ENCODE results near the gene FBXW2. TPM values are rescaled to one million over a fixed set of nuclear protein-coding genes. Genes with fewer than 3 reads are reported as not detected.

The FBXW2 gene
- total and polyA plus RNA-seq, 12 donors, result 9.2 to 86.8 (median 48.0) TPM

DNA sequence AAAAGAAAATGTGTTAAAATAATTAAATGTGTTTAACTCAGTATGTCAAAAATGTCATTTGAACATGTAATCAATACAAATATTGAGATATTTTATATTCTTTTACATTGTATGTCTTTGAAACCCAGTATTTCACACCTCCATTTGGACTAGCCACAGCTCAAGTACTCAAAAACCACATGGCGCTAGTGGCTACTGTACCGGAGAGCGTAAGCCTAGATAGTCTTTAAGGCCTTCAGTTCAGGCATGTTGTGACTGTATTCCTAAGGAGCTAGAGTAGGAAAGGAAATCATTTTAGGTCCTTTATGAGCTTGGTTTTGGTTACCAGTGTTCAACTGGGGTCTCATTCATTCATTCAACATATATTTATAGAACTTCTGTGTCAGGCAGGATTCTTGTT lies 12.8 kb downstream of the FBXW2 start:
- no peak overlapping the region for H3K4me3 ChIP-seq
- no peak for TF ChIP-seq POLR2A (IDR thresholded peaks at IDR 0.05)
- TF ChIP-seq, protein P1, sequence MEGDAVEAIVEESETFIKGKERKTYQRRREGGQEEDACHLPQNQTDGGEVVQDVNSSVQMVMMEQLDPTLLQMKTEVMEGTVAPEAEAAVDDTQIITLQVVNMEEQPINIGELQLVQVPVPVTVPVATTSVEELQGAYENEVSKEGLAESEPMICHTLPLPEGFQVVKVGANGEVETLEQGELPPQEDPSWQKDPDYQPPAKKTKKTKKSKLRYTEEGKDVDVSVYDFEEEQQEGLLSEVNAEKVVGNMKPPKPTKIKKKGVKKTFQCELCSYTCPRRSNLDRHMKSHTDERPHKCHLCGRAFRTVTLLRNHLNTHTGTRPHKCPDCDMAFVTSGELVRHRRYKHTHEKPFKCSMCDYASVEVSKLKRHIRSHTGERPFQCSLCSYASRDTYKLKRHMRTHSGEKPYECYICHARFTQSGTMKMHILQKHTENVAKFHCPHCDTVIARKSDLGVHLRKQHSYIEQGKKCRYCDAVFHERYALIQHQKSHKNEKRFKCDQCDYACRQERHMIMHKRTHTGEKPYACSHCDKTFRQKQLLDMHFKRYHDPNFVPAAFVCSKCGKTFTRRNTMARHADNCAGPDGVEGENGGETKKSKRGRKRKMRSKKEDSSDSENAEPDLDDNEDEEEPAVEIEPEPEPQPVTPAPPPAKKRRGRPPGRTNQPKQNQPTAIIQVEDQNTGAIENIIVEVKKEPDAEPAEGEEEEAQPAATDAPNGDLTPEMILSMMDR (IDR thresholded peaks at IDR 0.05), result no peak
- intact Hi-C loops (cut with DNase I), result no loop called here
- no peaks in the 10 kb centered on the region for H3K27me3 ChIP-seq
- WGBS, 4 donors, result 92 to 98% (median 98%) methylated on average over 3 of the region's 3 CpGs
- H3K4me1 ChIP-seq (replicated peaks in 1 of 2), result peaks cover 8 to 17% of the 10 kb centered on the region in 2 donors
- no peaks in the 10 kb centered on the region for H3K9me3 ChIP-seq (replicated peaks in 1 of 3)
- peaks cover 0 to 29% of the 10 kb centered on the region in 2 donors for H3K36me3 ChIP-seq (replicated peaks in 1 of 2)
- no peak overlapping the region for H3K27ac ChIP-seq
- DNase-seq, result no peak

DNA sequence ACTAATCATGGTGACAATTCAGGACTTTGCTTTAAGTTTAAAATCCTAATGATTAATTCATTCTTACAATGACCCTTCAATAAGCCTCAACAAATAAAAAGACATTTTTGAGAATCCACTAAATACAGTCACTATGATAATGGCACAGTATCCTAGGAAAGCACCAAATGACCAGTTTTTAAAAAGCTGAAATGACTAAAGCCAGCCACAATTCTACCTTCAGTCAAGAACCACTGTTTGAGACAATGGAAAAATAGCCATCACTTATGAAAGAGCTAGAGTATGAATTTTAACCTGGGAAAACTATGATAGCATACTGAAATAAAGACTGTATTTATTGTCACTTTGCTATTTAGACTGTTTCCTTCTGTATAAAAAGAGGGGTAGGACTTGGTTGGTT lies 14.0 kb downstream of the FBXW2 start:
- no peak for DNase-seq
- intact Hi-C loops (cut with DNase I), result no loop called here

DNA sequence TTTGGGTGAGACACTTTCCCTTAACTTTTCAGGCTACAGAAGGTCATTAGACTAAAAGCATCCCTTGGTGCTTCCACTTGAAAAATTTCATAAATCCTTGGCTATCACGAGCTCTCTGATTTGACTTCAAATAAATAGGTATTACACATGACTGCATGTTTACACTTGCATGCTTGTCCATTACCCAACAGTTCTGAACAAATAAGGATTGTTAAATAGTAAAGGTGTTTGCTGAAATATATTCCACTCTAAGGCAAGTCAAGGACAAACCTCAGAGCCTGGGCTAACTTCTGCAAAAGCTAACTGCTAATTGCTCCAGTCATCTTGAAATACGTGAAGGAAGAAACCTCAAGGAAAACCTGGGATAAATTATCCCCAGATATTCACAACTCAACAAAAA lies 14.5 kb downstream of the FBXW2 start:
- TF ChIP-seq POLR2A (IDR thresholded peaks at IDR 0.05), result no peak
- TF ChIP-seq, protein P1 (IDR thresholded peaks at IDR 0.05), result no peak
- peaks cover 0 to 45% of the 10 kb centered on the region in 2 donors for H3K36me3 ChIP-seq (replicated peaks in 1 of 2)
- peaks cover 6 to 11% of the 10 kb centered on the region in 2 donors for H3K4me1 ChIP-seq (replicated peaks in 1 of 2)
- no peaks in the 10 kb centered on the region for H3K27me3 ChIP-seq
- no peak overlapping the region for H3K4me3 ChIP-seq
- H3K9me3 ChIP-seq (replicated peaks in 1 of 3), result no peaks in the 10 kb centered on the region
- no peak overlapping the region for H3K27ac ChIP-seq
- intact Hi-C loops (cut with DNase I), result no loop called here
- WGBS, 4 donors, result 46 to 67% (median 57%) methylated on average over 2 of the region's 2 CpGs
- DNase-seq, result no peak

More for the DNA sequence above, 14.0 kb downstream of the FBXW2 start:
- Histone ChIP-seq H3K9me3 (replicated peaks in 1 of 3) (no peaks in the 10 kb centered on the region), H3K4me1 (replicated peaks in 1 of 2) (peaks cover 8 to 16% of the 10 kb centered on the region in 2 donors), H3K27ac (no peak overlapping the region), H3K4me3 (no peak overlapping the region), H3K36me3 (replicated peaks in 1 of 2) (peaks cover 0 to 40% of the 10 kb centered on the region in 2 donors), H3K27me3 (no peaks in the 10 kb centered on the region)
- TF ChIP-seq, protein P1 (IDR thresholded peaks at IDR 0.05), result no peak
- no peak for TF ChIP-seq POLR2A (IDR thresholded peaks at IDR 0.05)

DNA sequence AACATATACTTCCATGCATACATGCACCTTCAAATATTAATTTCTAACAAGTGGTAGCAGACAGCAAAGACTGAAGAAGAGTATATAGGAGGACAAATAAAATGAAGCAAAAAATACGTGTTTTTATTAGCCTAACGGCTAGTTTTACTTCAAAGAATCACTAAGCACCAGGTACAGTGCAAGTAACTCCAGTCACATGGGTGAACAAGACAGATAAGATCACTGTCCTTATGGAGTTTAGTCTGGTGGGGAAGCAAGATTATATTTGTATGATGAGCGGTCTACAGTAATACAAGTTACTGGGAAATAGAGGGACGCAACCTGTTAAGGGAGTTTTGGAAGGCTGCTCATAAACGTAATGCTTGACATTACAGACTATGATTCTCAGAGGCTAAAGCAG lies 16.0 kb downstream of the FBXW2 start:
- TF ChIP-seq POLR2A (IDR thresholded peaks at IDR 0.05), result no peak
- TF ChIP-seq, protein P1 (IDR thresholded peaks at IDR 0.05), result no peak
- no peak for DNase-seq
- intact Hi-C loops (cut with DNase I), result no loop called here
- Histone ChIP-seq H3K9me3 (replicated peaks in 1 of 3) (no peaks in the 10 kb centered on the region), H3K27me3 (no peaks in the 10 kb centered on the region), H3K27ac (no peak overlapping the region), H3K4me3 (no peak overlapping the region), H3K36me3 (replicated peaks in 1 of 2) (peaks cover 0 to 58% of the 10 kb centered on the region in 2 donors), H3K4me1 (replicated peaks in 1 of 2) (peaks cover 0 to 4% of the 10 kb centered on the region in 2 donors)
- 92 to 96% (median 95%) methylated on average over 5 of the region's 5 CpGs for WGBS, 4 donors

Data from adrenal gland (tissue), 12 donors.